GM12878 (cell line): ENCODE measurements around the gene ROM1. TPM values are rescaled to one million over a fixed set of nuclear protein-coding genes. Genes with fewer than 3 reads are reported as not detected.

ENCODE experiments used
- ATAC-seq: fragments of 200-7000 bp; cut with Tn5 transposase; 3 replicates; pipeline ENCODE4 v1.9.1; 2020; ENCODE audit warnings: mild to moderate bottlenecking, moderate library complexity
- BruUV-seq: library from RNA; stranded (reverse); fragments of 400-500 nt; replicated peaks from 2 replicates; lab custom pipeline; 2021; lab: Mats Ljungman, UMichigan
- CTCF ChIA-PET: fragments of 300-600 bp; sonication (Branson Sonifier 250); formaldehyde crosslinking; extraction: SDS; loops from one replicate; lab custom pipeline; 2021; ENCODE audit warnings: inconsistent platforms; lab: Yijun Ruan, JAX
- POLR2A ChIA-PET: fragments of 350-600 bp; formaldehyde crosslinking; extraction: SDS; loops from one replicate; lab custom pipeline; 2021; ENCODE audit warnings: inconsistent platforms; lab: Charles Lee
- RAD21 ChIA-PET: fragments of 300-600 bp; sonication (Branson Sonifier 250); formaldehyde crosslinking; loops from one replicate; lab custom pipeline; 2023; ENCODE audit warnings: antibody characterized with exemption; ENCODE audit not compliant: unreplicated experiment; lab: Charles Lee
- SMC1A ChIA-PET: fragments of 300-600 bp; sonication (Branson Sonifier 250); formaldehyde crosslinking; loops from one replicate; lab custom pipeline; 2023; ENCODE audit not compliant: unreplicated experiment, uncharacterized antibody; lab: Charles Lee
- DNase-seq: peaks from one replicate; pipeline ENCODE4 v3.0.0-alpha.2; 2011; ENCODE audit warnings: low read depth, low spot score
- FAIRE-seq: peaks from 3 replicates; lab custom pipeline; 2011; peaks lifted over from hg19 to GRCh38; lab: Jason Lieb, UNC
- H2AFZ ChIP-seq: 2 replicates; pipeline ENCODE4 v1.6.0; 2011; ENCODE audit warnings: low read depth, low read length, control low read depth; ENCODE audit not compliant: control insufficient read depth
- H3K27ac ChIP-seq: 2 replicates; pipeline ENCODE4 v1.5.1; 2011; ENCODE audit warnings: control low read depth; ENCODE audit not compliant: control insufficient read depth, insufficient read depth
- H3K27me3 ChIP-seq, 2 experiments: replicated peaks in 1 of 2; 2 replicates each; pipeline versions ENCODE4 v1.6.0 to v1.6.1; 2011; ENCODE audit warnings: low read length in 1 of 2; ENCODE audit not compliant: control insufficient read depth in 2 of 2, insufficient read depth in 2 of 2
- H3K36me3 ChIP-seq, 2 experiments: 2 replicates each; pipeline ENCODE4 v1.5.1; 2011; ENCODE audit warnings: low read length in 1 of 2; ENCODE audit not compliant: control insufficient read depth in 2 of 2, insufficient read depth in 2 of 2
- H3K4me1 ChIP-seq: 2 replicates; pipeline ENCODE4 v1.6.1; 2011; ENCODE audit warnings: mild to moderate bottlenecking, low read length, moderate library complexity, mixed read lengths; ENCODE audit not compliant: control insufficient read depth, insufficient read depth
- H3K4me2 ChIP-seq: 2 replicates; pipeline ENCODE4 v1.6.0; 2011; ENCODE audit warnings: control low read depth; ENCODE audit not compliant: control insufficient read depth, insufficient read depth
- H3K4me3 ChIP-seq: fragments of 200-600 bp; sonication (generic); 2 replicates; pipeline ENCODE4 v1.5.1; 2016
- H3K79me2 ChIP-seq: 2 replicates; pipeline ENCODE4 v1.6.0; 2011; ENCODE audit warnings: low read length; ENCODE audit not compliant: control insufficient read depth, insufficient read depth
- H3K9ac ChIP-seq: 2 replicates; pipeline ENCODE4 v1.8.0; 2011; ENCODE audit warnings: low read length, control low read depth, mixed read lengths; ENCODE audit not compliant: control insufficient read depth, insufficient read depth
- H3K9me3 ChIP-seq: replicated peaks from 3 replicates; pipeline ENCODE4 v1.5.1; 2011; ENCODE audit warnings: mild to moderate bottlenecking, low read length; ENCODE audit not compliant: control insufficient read depth, insufficient read depth
- H4K20me1 ChIP-seq: 2 replicates; pipeline ENCODE4 v1.6.0; 2011; ENCODE audit not compliant: control insufficient read depth, insufficient read depth
- ASH2L ChIP-seq: fragments of 300-600, 200-600 bp; sonication (generic); IDR thresholded peaks from 2 replicates; pipeline ENCODE4 v1.6.1; 2017; ENCODE audit warnings: low read depth, mild to moderate bottlenecking, borderline replicate concordance
- ATF2 ChIP-seq: IDR thresholded peaks from 2 replicates; pipeline ENCODE4 v1.6.1; 2012; ENCODE audit warnings: low read length, inconsistent platforms
- BCL11A ChIP-seq: IDR thresholded peaks from 2 replicates; pipeline ENCODE4 v1.6.1; 2011; ENCODE audit warnings: low read depth, low read length
- BHLHE40 ChIP-seq, 2 experiments: fragments of 450-650 bp in 1 of 2; IDR thresholded peaks; 2 replicates each; pipeline ENCODE4 v1.6.1; 2011 to 2017; ENCODE audit warnings: low read depth in 2 of 2, borderline replicate concordance in 1 of 2, improper control_type of control experiment in 1 of 2, low read length in 1 of 2, mild to moderate bottlenecking in 1 of 2
- CREB1 ChIP-seq: IDR thresholded peaks from 2 replicates; pipeline ENCODE4 v1.6.1; 2012; ENCODE audit warnings: low read depth, mild to moderate bottlenecking, inconsistent platforms
- E2F4 ChIP-seq: IDR thresholded peaks from 2 replicates; pipeline ENCODE4 v1.6.1; 2012; ENCODE audit warnings: low read depth, low read length, improper control_type of control experiment
- ELK1 ChIP-seq: IDR thresholded peaks from 2 replicates; pipeline ENCODE4 v1.6.1; 2012; ENCODE audit warnings: low read depth, low read length, improper control_type of control experiment
- SMARCA5 ChIP-seq: fragments of 450-650 bp; IDR thresholded peaks from 2 replicates; pipeline ENCODE4 v1.6.1; 2017; ENCODE audit warnings: mild to moderate bottlenecking
- TAF1 ChIP-seq: IDR thresholded peaks from 2 replicates; pipeline ENCODE4 v1.6.1; 2011; ENCODE audit warnings: mild to moderate bottlenecking, low read depth, low read length, borderline replicate concordance
- YBX1 ChIP-seq: fragments of 450-650 bp; IDR thresholded peaks from 2 replicates; pipeline ENCODE4 v1.6.1; 2016; ENCODE audit warnings: antibody characterized with exemption
- WGBS: methylation state at CpG from one replicate; pipeline ENCODE4 v1.1.6; 2016; ENCODE audit warnings: low lambda C conversion rate; ENCODE audit not compliant: insufficient replicate concordance, insufficient coverage; ENCODE audit errors: missing lambda C conversion rate; 5-methylcytosine and 5-hydroxymethylcytosine counted together
- in situ Hi-C: fragments of 300-500 bp; cut with MboI; formaldehyde crosslinking; loops from 9 replicates; pipeline ENCODE4 v1.14.3; 2018; ENCODE audit warnings: mixed read lengths
- intact Hi-C: fragments of 100-400 bp; cut with micrococcal nuclease; formaldehyde crosslinking; loops from one replicate; pipeline ENCODE4 v1.14.2; 2022; ENCODE audit not compliant: unreplicated experiment
- polyA plus RNA-seq, 11 experiments: library from polyadenylated mRNA; depleted of rRNA in 4 of 11; unstranded in 6 of 11; stranded (reverse) in 5 of 11; fragments of >200 nt; fragmentation: Nextera tagmentation in 4 of 11; fragmentation: Illumina TruSeq in 1 of 11; extraction: Ambion mirVana in 4 of 11; extraction: Trizol in 1 of 11; gene quantifications; 1 replicate in 1 of 11; 2 replicates in 10 of 11; pipeline versions ENCODE4 v1.2.1 to v1.2.3, GENCODE V29; 2011 to 2016; ENCODE audit warnings: inconsistent platforms in 2 of 11, missing spikeins in 2 of 11, low read depth in 1 of 11
- total RNA-seq, 4 experiments: library from RNA; depleted of rRNA in 3 of 4; stranded (reverse); fragments of >200 nt in 3 of 4; fragmentation: Illumina TruSeq in 1 of 4; extraction: Trizol in 1 of 4; gene quantifications; 2 replicates each; pipeline versions ENCODE4 v1.2.1 to v1.2.3, GENCODE V29; 2013 to 2021

Gene ROM1
- total and polyA plus RNA-seq, 10 of the 15 experiments (the other 5 are each of a cell fraction or from before 2014, with no cell fraction given): 0.42 to 3.0 (median 1.1) TPM

- in situ Hi-C loops: no loop called here
- CTCF ChIA-PET: interaction anchor here (0.5 to 5.7 kb wide), 9 partner anchors 9 to 296 kb away, joined by 3 to 42 read pairs (median 10); partner anchors contain the start of gene TUT1
- RAD21 ChIA-PET: interaction anchor here (0.8 to 3.6 kb wide), 7 partner anchors 8 to 141 kb away, joined by 3 to 22 read pairs (median 5); partner anchors contain the start of genes AHNAK and EEF1G
- SMC1A ChIA-PET: interaction anchor here (1.1 to 3.3 kb wide), 7 partner anchors 9 to 172 kb away, joined by 3 to 18 read pairs (median 5); no protein-coding TSS in a partner anchor
- POLR2A ChIA-PET: interaction anchor here (0.6 to 2.0 kb wide), 7 partner anchors 9 to 122 kb away, joined by 3 to 9 read pairs (median 4); partner anchors contain the start of genes LBHD1 and TUT1
- FAIRE-seq (no peak), ATAC-seq (no peak), DNase-seq (no peak)
- intact Hi-C loops: no loop called here
- 98% methylated on average over 8 of the region's 8 CpGs for WGBS
- H3K4me1 ChIP-seq: peaks cover 13% of the 10 kb centered on the region
- H4K20me1 ChIP-seq: peaks cover 4% of the 10 kb centered on the region; the same call in 1 of the 2 replicates
- no peak overlapping the region for H2AFZ ChIP-seq
- no peaks in the 10 kb centered on the region for H3K27me3 ChIP-seq
- peaks cover 10 to 58% of the 10 kb centered on the region in 2 experiments for H3K36me3 ChIP-seq
- H3K4me2 ChIP-seq: 0 out of 2 replicates have a peak overlapping the region, but pooled peaks have one; percentile 5
- no peak overlapping the region for H3K4me3 ChIP-seq
- no TSS peak for BruUV-seq
- H3K9me3 ChIP-seq: no peaks in the 10 kb centered on the region
- TF ChIP-seq SMARCA5 (no peak), TAF1 (no peak), BCL11A (no peak), BHLHE40 (IDR thresholded peaks at IDR 0.05; ENCODE audit: borderline replicate concordance in 1 of 2, low read depth in 2 of 2, low read length in 1 of 2) (no peak), ELK1 (no peak), YBX1 (no peak), CREB1 (no peak), ATF2 (no peak), E2F4 (no peak), ASH2L (no peak)
- H3K9ac ChIP-seq: no peak overlapping the region
- H3K79me2 ChIP-seq: peaks cover 49% of the 10 kb centered on the region
- H3K27ac ChIP-seq: no peak overlapping the region
Observed at GRCh38 chr11:62566247-62566646, 46.8 kb upstream of the ROM1 start.
